Measurements from ENCODE around the gene MAML2. TPM values are rescaled to one million over a fixed set of nuclear protein-coding genes. Genes with fewer than 3 reads are reported as not detected.

Gene MAML2
- total RNA-seq, 1 experiment from 2014 or later = 2.9 TPM

- no peak overlapping the region for H3K27ac ChIP-seq (ENCODE audit: low read length)
- H3K4me3 ChIP-seq (ENCODE audit: low read depth in 2 of 2, low read length in 2 of 2) = no peak overlapping the region
- H3K9me3 ChIP-seq (ENCODE audit: control insufficient read depth, insufficient read depth, low read depth, low read length) = no peaks in the 10 kb centered on the region
- intact Hi-C loops (cut with micrococcal nuclease; ENCODE audit: unreplicated experiment) = no loop called here
- TF ChIP-seq, protein P1, sequence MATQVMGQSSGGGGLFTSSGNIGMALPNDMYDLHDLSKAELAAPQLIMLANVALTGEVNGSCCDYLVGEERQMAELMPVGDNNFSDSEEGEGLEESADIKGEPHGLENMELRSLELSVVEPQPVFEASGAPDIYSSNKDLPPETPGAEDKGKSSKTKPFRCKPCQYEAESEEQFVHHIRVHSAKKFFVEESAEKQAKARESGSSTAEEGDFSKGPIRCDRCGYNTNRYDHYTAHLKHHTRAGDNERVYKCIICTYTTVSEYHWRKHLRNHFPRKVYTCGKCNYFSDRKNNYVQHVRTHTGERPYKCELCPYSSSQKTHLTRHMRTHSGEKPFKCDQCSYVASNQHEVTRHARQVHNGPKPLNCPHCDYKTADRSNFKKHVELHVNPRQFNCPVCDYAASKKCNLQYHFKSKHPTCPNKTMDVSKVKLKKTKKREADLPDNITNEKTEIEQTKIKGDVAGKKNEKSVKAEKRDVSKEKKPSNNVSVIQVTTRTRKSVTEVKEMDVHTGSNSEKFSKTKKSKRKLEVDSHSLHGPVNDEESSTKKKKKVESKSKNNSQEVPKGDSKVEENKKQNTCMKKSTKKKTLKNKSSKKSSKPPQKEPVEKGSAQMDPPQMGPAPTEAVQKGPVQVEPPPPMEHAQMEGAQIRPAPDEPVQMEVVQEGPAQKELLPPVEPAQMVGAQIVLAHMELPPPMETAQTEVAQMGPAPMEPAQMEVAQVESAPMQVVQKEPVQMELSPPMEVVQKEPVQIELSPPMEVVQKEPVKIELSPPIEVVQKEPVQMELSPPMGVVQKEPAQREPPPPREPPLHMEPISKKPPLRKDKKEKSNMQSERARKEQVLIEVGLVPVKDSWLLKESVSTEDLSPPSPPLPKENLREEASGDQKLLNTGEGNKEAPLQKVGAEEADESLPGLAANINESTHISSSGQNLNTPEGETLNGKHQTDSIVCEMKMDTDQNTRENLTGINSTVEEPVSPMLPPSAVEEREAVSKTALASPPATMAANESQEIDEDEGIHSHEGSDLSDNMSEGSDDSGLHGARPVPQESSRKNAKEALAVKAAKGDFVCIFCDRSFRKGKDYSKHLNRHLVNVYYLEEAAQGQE (IDR thresholded peaks at IDR 0.05; ENCODE audit: insufficient read depth in 1 of 2, low read depth in 2 of 2, low read length in 1 of 2) = no peak
- TF ChIP-seq CTCF (IDR thresholded peaks at IDR 0.05) (no peak), TCF7L2 (IDR thresholded peaks at IDR 0.05; ENCODE audit: low read depth, low read length) (no peak), POLR2AphosphoS5 (IDR thresholded peaks at IDR 0.05; ENCODE audit: low read depth, low read length) (no peak), SIN3A (IDR thresholded peaks at IDR 0.05; ENCODE audit: borderline replicate concordance, insufficient read depth, low read depth, low read length) (no peak)
- DNase-seq (ENCODE audit: low read depth, low spot score) (no peak), ATAC-seq (no peak)
- H3K4me1 ChIP-seq (ENCODE audit: control insufficient read depth, insufficient read depth, low read length) = no peaks in the 10 kb centered on the region; the same call in 1 of the 2 replicates
- H3K36me3 ChIP-seq (ENCODE audit: control insufficient read depth, insufficient read depth, low read length) = no peaks in the 10 kb centered on the region
- BruUV-seq (replicated peaks) = no TSS peak
- POLR2A ChIA-PET = no interaction called here
- H3K27me3 ChIP-seq (ENCODE audit: control insufficient read depth, insufficient read depth, low read length) = no peaks in the 10 kb centered on the region
- CTCF ChIA-PET = no interaction called here
- in situ Hi-C loops (cut with HindIII; ENCODE audit: low pct_unique_long_range_greater_than_20kb, low sequenced_read_pairs) = no loop called here
Observed at GRCh38 chr11:96191752-96192151, 151.2 kb downstream of the MAML2 start.

GRCh38 chr11:96189351-96189750, 153.6 kb downstream of the MAML2 start:
- in situ Hi-C loops (cut with HindIII; ENCODE audit: low pct_unique_long_range_greater_than_20kb, low sequenced_read_pairs) = no loop called here
- Histone ChIP-seq H3K4me1 (ENCODE audit: control insufficient read depth, insufficient read depth, low read length) (no peaks in the 10 kb centered on the region; the same call in 1 of the 2 replicates), H3K27me3 (ENCODE audit: control insufficient read depth, insufficient read depth, low read length) (no peaks in the 10 kb centered on the region), H3K36me3 (ENCODE audit: control insufficient read depth, insufficient read depth, low read length) (no peaks in the 10 kb centered on the region), H3K27ac (ENCODE audit: low read length) (no peak overlapping the region), H3K9me3 (ENCODE audit: control insufficient read depth, insufficient read depth, low read depth, low read length) (no peaks in the 10 kb centered on the region), H3K4me3 (ENCODE audit: low read depth in 2 of 2, low read length in 2 of 2) (no peak overlapping the region)
- TF ChIP-seq SIN3A (IDR thresholded peaks at IDR 0.05; ENCODE audit: borderline replicate concordance, insufficient read depth, low read depth, low read length) (no peak), TCF7L2 (IDR thresholded peaks at IDR 0.05; ENCODE audit: low read depth, low read length) (no peak), POLR2AphosphoS5 (IDR thresholded peaks at IDR 0.05; ENCODE audit: low read depth, low read length) (no peak), CTCF (IDR thresholded peaks at IDR 0.05) (no peak)
- TF ChIP-seq, protein P1 (IDR thresholded peaks at IDR 0.05; ENCODE audit: insufficient read depth in 1 of 2, low read depth in 2 of 2, low read length in 1 of 2) = no peak
- ChIA-PET CTCF (no interaction called here), POLR2A (no interaction called here)
- DNase-seq (ENCODE audit: low read depth, low spot score) = no peak
- no TSS peak for BruUV-seq (replicated peaks)
- intact Hi-C loops (cut with micrococcal nuclease; ENCODE audit: unreplicated experiment) = no loop called here
- ATAC-seq = no peak

All from Panc1 (cell line).